Right lobe of liver (tissue), 4 donors: ENCODE measurements around the gene CDC20B.

Experiments
- CTCF ChIP-seq, 4 donors: fragments of 200-600 bp in 3 of 4; fragments of 450-650 bp in 1 of 4; IDR thresholded peaks; one replicate each; pipeline versions ENCODE4 v1.5.1 to v1.8.0; 2016 to 2022; ENCODE audit warnings: antibody characterized with exemption in 4 of 4, mild to moderate bottlenecking in 2 of 4
- POLR2A ChIP-seq: fragments of 450-650 bp; IDR thresholded peaks from one replicate; pipeline ENCODE4 v1.6.1; 2017; ENCODE audit warnings: antibody characterized with exemption, mild to moderate bottlenecking
- donor health status: DM: no; HTN: no; CAD: no.
- donor health status: DM: no; HTN: no; CAD: no.
- donor health status: DM: no; HTN: yes; CAD: no.

DNA sequence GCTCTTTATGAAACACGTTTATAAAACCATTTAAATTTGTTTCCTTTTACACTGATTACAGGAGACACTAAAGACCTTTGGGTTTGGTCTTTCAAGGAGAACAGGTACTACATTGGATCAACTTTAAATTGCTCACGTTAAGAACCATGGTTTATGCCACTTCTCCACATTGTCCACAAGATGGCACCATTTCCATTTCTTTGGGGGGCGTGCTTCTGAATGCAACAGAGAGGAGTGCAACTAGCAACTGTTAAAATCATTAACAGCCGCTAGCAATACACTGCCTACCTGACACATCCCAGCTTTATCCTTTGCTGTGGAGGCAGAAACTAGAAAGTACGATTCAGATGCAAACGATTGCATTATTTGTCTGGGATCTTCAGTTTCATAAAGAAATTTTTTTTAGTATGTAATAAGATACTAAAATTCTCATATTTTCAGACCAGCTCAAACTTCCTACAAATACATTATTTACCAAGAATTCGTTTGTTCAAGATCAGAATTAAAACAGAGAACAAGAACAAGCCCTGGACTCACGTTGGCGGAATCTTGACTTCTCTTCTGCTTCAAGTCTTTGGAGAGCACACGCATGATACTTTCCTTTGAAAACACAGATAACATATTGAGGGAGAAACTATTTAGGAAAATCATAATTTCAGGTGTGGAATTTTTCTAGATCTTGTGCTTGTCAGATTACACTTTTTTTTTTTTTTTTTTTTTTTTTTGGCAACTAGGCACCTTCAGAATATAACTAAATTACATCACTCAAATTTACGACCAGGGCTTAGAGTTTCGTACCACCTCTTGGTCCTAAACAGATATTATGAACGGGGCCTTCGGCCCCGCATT lies 702 bp downstream of the CDC20B start:
- TF ChIP-seq CTCF (IDR thresholded peaks at IDR 0.05) (peak; percentile 84 to 87 (median 85)), POLR2A (no peak)
